ENCODE measurements around the gene IGF2BP3. TPM values are rescaled to one million over a fixed set of nuclear protein-coding genes. Genes with fewer than 3 reads are reported as not detected.

Gene IGF2BP3
- 193 and 204 TPM in 2 replicates for total RNA-seq (2013; cell fraction: nucleolus; rRNA removed)
- 30.8 and 38.9 TPM in 2 replicates for total RNA-seq (2014; rRNA removed)
- 56.8 and 62.3 TPM in 2 replicates for total RNA-seq (2014; rRNA removed; fragmentation: Illumina TruSeq; extraction: Trizol)
- 48.5 and 49.7 TPM in 2 replicates for total RNA-seq (2021)
- 12.8 TPM for polyA plus RNA-seq (2011; ENCODE audit: low read depth)
- 43.3 and 63.1 TPM in 2 replicates for polyA plus RNA-seq (2011; rRNA removed)
- polyA plus RNA-seq (2011; cell fraction: cytosol; rRNA removed): 31.7 and 32.1 TPM in 2 replicates
- 35.0 and 45.2 TPM in 2 replicates for polyA plus RNA-seq (2011; cell fraction: nucleus; rRNA removed)
- polyA plus RNA-seq (2012): 23.1 and 32.9 TPM in 2 replicates
- 61.2 and 76.6 TPM in 2 replicates for polyA plus RNA-seq (2014; fragmentation: Illumina TruSeq; extraction: Trizol)
- polyA plus RNA-seq (2014; fragmentation: Nextera tagmentation; extraction: Ambion mirVana): 1 to 10 TPM; 4.6 to 4.7 TPM
- polyA plus RNA-seq (2014; rRNA removed): 41.4 and 43.1 TPM in 2 replicates
- 10 to 100 TPM; 15.0 to 16.0 TPM for polyA plus RNA-seq (2016; fragmentation: Nextera tagmentation; extraction: Ambion mirVana)
- polyA minus RNA-seq (2011; rRNA and poly(A)+ RNA removed): 42.1 and 55.8 TPM in 2 replicates
- 22.2 and 26.1 TPM in 2 replicates for polyA minus RNA-seq (2011; cell fraction: cytosol; rRNA and poly(A)+ RNA removed)
- 25.8 and 44.7 TPM in 2 replicates for polyA minus RNA-seq (2011; cell fraction: nucleus; rRNA and poly(A)+ RNA removed)
- Bru-seq, nascent RNA: percentile 90 among the genes with signal in this experiment
- BruChase-seq, experiment 1, labeled RNA remaining after a 6-hour chase: percentile 94 among the genes with signal in this experiment
- percentile 93 among the genes with signal in this experiment for BruChase-seq, experiment 2, labeled RNA remaining after a 2-hour chase
- long read RNA-seq, experiment 1, full-length matches to known transcripts: 3 of 11 reads
- long read RNA-seq, experiment 1, partial matches to known transcripts: 6 of 11 reads
- long read RNA-seq, experiment 1, other reads (novel, unspliced or antisense): 2 of 11 reads
- long read RNA-seq, experiment 2, full-length matches to known transcripts: 70 of 138 reads
- long read RNA-seq, experiment 2, partial matches to known transcripts: 40 of 138 reads
- long read RNA-seq, experiment 2, other reads (novel, unspliced or antisense): 28 of 138 reads

- in situ Hi-C loops (cut with MboI) (no loop called here), intact Hi-C loops (cut with micrococcal nuclease; ENCODE audit: unreplicated experiment) (loop anchor here (2.0 to 5.0 kb wide), 5 partner anchors 60 to 288 kb away; partner anchors contain the start of genes CCDC126 and NUP42)
- H3K27ac ChIP-seq (ENCODE audit: control insufficient read depth, insufficient read depth): peak within 1 kb of the TSS; percentile 94
- H3K4me1 ChIP-seq (ENCODE audit: control insufficient read depth, insufficient read depth, low read length): peaks cover 3% of the 10 kb centered on the region; the same call in 1 of the 2 replicates
- H3K36me3 ChIP-seq (ENCODE audit: control insufficient read depth in 2 of 2, insufficient read depth in 2 of 2, low read length in 1 of 2): no peaks in the 10 kb centered on the region
- no TSS peak for BruUV-seq (replicated peaks)
- WGBS (ENCODE audit: insufficient coverage, insufficient replicate concordance, low lambda C conversion rate, missing lambda C conversion rate): 0% methylated on average over 33 of the region's 34 CpGs
- ChIA-PET POLR2A (interaction anchor here (0.8 to 2.3 kb wide), 6 partner anchors 20 to 113 kb away, joined by 3 to 6 read pairs (median 4); no protein-coding TSS in a partner anchor), SMC1A (ENCODE audit: uncharacterized antibody, unreplicated experiment) (interaction anchor here (0.7 to 1.2 kb wide), 4 partner anchors 9 to 69 kb away, joined by 3 to 4 read pairs (median 3); no protein-coding TSS in a partner anchor), RAD21 (ENCODE audit: unreplicated experiment) (interaction anchor here (1.0 to 1.9 kb wide), 2 partner anchors 70 to 112 kb away, joined by 3 to 9 read pairs; no protein-coding TSS in a partner anchor), CTCF (interaction anchor here (1.1 to 1.2 kb wide), 3 partner anchors 37 to 113 kb away, joined by 3 read pairs; no protein-coding TSS in a partner anchor)
- peak within 1 kb of the TSS; percentile 96 for H3K4me3 ChIP-seq
- no peaks in the 10 kb centered on the region for H3K9me3 ChIP-seq (replicated peaks; ENCODE audit: control insufficient read depth, insufficient read depth, low read length)
- peak within 1 kb of the TSS; percentile 48 for H2AFZ ChIP-seq (ENCODE audit: control insufficient read depth, low read depth, low read length)
- peak within 1 kb of the TSS; percentile 85 for H3K4me2 ChIP-seq (ENCODE audit: control insufficient read depth, insufficient read depth)
- FAIRE-seq: peak; percentile 7
- peaks cover 84% of the 10 kb centered on the region for H3K79me2 ChIP-seq (ENCODE audit: control insufficient read depth, insufficient read depth, low read length)
- H4K20me1 ChIP-seq (ENCODE audit: control insufficient read depth, insufficient read depth): no peaks in the 10 kb centered on the region
- peak; percentile 87 for DNase-seq (ENCODE audit: low read depth, low spot score)
- peak; percentile 28 for ATAC-seq
- peak within 1 kb of the TSS; percentile 96 for H3K9ac ChIP-seq (ENCODE audit: control insufficient read depth, insufficient read depth, low read length)
- no peaks in the 10 kb centered on the region for H3K27me3 ChIP-seq (replicated peaks in 1 of 2; ENCODE audit: control insufficient read depth in 2 of 2, insufficient read depth in 2 of 2, low read length in 1 of 2)
- TF ChIP-seq KDM1A (IDR thresholded peaks at IDR 0.05; ENCODE audit: borderline replicate concordance): no peak
- TF ChIP-seq DPF2 (IDR thresholded peaks at IDR 0.05): peak; percentile 39; the same call in 1 of the 2 replicates
- TF ChIP-seq CEBPZ (IDR thresholded peaks at IDR 0.05; ENCODE audit: low read depth, low read length): no peak
- TF ChIP-seq HDAC2 (IDR thresholded peaks at IDR 0.05): no peak
- no peak; the same call in 1 of the 2 replicates for TF ChIP-seq USF2 (IDR thresholded peaks at IDR 0.05; ENCODE audit: borderline replicate concordance, low read depth, low read length)
- TF ChIP-seq MYC (IDR thresholded peaks at IDR 0.05; ENCODE audit: insufficient read depth, insufficient read length, insufficient replicate concordance, low read length, severe bottlenecking): no peak
- TF ChIP-seq MXI1 (IDR thresholded peaks at IDR 0.05; ENCODE audit: low read depth, low read length): peak; percentile 96
- peak; percentile 97 for TF ChIP-seq NBN (IDR thresholded peaks at IDR 0.05)
- no peak for TF ChIP-seq E4F1 (IDR thresholded peaks at IDR 0.05; ENCODE audit: borderline replicate concordance, partially characterized antibody)
Observed at GRCh38 chr7:23470330-23471105, at the start of gene IGF2BP3. Gene IGF2BP3, minus strand, starts transcription at chr7:23470491. Its CDS starts 381 bp downstream, at chr7:23470110.

All from GM12878 (cell line).